HG02884 (cell line): ENCODE data around the gene CERS6.

ENCODE experiments used
- ATAC-seq: cut with Tn5 transposase; IDR thresholded peaks from one replicate; pipeline ENCODE4 v1.9.1; 2021; ENCODE audit warnings: mild to moderate bottlenecking, moderate library complexity; ENCODE audit not compliant: unreplicated experiment

Gene CERS6

GRCh38 chr2:168692132-168692744 is 236.2 kb downstream of the CERS6 start:
- ATAC-seq, result peak; percentile 82

GRCh38 chr2:168694173-168694572 is 238.1 kb downstream of the CERS6 start:
- no peak for ATAC-seq

- ATAC-seq, result no peak
These were observed 238.8 kb downstream of the CERS6 start for GRCh38 chr2:168694866-168695265.

- no peak for ATAC-seq
These were observed 241.6 kb downstream of the CERS6 start for GRCh38 chr2:168697668-168698121.

- ATAC-seq, result no peak
These were observed 242.9 kb downstream of the CERS6 start for GRCh38 chr2:168698969-168699368.

- no peak for ATAC-seq
These were observed 243.9 kb downstream of the CERS6 start for GRCh38 chr2:168699844-168700417.

- ATAC-seq, result no peak
These were observed 244.7 kb downstream of the CERS6 start for GRCh38 chr2:168700615-168701245.

- no peak for ATAC-seq
These were observed 246.5 kb downstream of the CERS6 start for GRCh38 chr2:168702579-168702978.

- no peak for ATAC-seq
These were observed 247.9 kb downstream of the CERS6 start for GRCh38 chr2:168703926-168704325.

GRCh38 chr2:168705534-168706470 is 249.7 kb downstream of the CERS6 start:
- ATAC-seq, result no peak

- ATAC-seq, result no peak
These were observed 250.7 kb downstream of the CERS6 start for GRCh38 chr2:168706806-168707205.

GRCh38 chr2:168708080-168708479 is 252.0 kb downstream of the CERS6 start:
- ATAC-seq, result no peak

- no peak for ATAC-seq
These were observed 254.8 kb downstream of the CERS6 start for GRCh38 chr2:168710754-168711467.

GRCh38 chr2:168712053-168712452 is 256.0 kb downstream of the CERS6 start:
- peak; percentile 96 for ATAC-seq

GRCh38 chr2:168713325-168713724 is 257.3 kb downstream of the CERS6 start:
- no peak for ATAC-seq

GRCh38 chr2:168715849-168716248 is 259.8 kb downstream of the CERS6 start:
- no peak for ATAC-seq

- no peak for ATAC-seq
These were observed 260.8 kb downstream of the CERS6 start for GRCh38 chr2:168716839-168717238.

- ATAC-seq, result no peak
These were observed 261.9 kb downstream of the CERS6 start for GRCh38 chr2:168717790-168718502.

- ATAC-seq, result no peak
These were observed 262.6 kb downstream of the CERS6 start for GRCh38 chr2:168718622-168719021.

- no peak for ATAC-seq
These were observed 263.4 kb downstream of the CERS6 start for GRCh38 chr2:168719446-168719845.
